KOPT-K1 (cell line): Measurements from ENCODE around the gene TXNIP.
"Not testable (repeated sequence)": the region's sequence is repeated elsewhere in the genome, so short reads cannot be mapped to it uniquely, and the experiment has no call there.

Experiments used
- H3K27ac ChIP-seq: fragments of 200-600 bp; sonication (generic); 2 replicates; pipeline ENCODE4 v1.5.1; 2016; ENCODE audit warnings: antibody characterized with exemption, mild to moderate bottlenecking, low read depth, low read length; ENCODE audit not compliant: poor library complexity, severe bottlenecking
- H3K36me3 ChIP-seq: fragments of 200-600 bp; sonication (generic); 2 replicates; pipeline ENCODE4 v1.5.1; 2017; ENCODE audit warnings: antibody characterized with exemption, mild to moderate bottlenecking, low read length, moderate library complexity; ENCODE audit not compliant: insufficient read depth
- H3K9me3 ChIP-seq: fragments of 200-600 bp; sonication (generic); 2 replicates; pipeline ENCODE4 v1.5.1; 2017; ENCODE audit warnings: antibody characterized with exemption, low read length, mild to moderate bottlenecking; ENCODE audit not compliant: insufficient read depth, poor library complexity, severe bottlenecking

Gene TXNIP, protein sequence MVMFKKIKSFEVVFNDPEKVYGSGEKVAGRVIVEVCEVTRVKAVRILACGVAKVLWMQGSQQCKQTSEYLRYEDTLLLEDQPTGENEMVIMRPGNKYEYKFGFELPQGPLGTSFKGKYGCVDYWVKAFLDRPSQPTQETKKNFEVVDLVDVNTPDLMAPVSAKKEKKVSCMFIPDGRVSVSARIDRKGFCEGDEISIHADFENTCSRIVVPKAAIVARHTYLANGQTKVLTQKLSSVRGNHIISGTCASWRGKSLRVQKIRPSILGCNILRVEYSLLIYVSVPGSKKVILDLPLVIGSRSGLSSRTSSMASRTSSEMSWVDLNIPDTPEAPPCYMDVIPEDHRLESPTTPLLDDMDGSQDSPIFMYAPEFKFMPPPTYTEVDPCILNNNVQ

DNA sequence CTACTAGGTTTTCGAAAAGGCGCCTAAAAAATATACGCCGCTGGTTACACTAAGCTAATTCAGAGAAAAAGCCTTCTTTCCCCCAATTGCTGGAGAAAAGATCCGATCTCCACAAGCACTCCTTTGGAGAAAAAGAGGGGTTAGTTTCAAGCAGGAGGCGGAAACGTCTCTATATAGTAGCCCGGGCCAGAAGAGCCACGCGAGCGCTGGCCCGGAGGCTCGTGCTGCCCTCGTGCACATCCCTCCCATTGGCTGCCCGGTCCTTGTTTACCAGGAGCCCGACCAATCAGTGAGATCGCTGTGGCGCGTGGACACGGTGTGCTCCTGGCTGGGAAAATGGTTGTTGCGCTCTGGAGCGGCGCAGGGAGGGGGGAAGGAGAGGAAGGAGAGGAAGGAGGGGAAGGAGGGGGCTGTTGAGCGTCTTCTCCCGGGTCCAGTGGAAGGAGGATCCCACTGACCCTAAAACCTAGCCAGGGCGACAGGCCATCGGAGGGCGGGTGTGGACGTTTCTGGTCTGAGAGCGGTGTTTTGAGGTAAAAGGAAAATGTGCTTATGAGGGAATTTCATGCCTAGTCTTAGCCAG, at the start of gene TXNIP:
TXNIP (minus strand) TSS at position 147 of the 583 bp plus-strand sequence. CDS start 313 bp downstream, outside the sequence.
- Histone ChIP-seq H3K27ac (peak within 1 kb of the TSS; percentile 90), H3K9me3 (no peaks in the 10 kb centered on the region), H3K36me3 (peaks cover 29% of the 10 kb centered on the region)

DNA sequence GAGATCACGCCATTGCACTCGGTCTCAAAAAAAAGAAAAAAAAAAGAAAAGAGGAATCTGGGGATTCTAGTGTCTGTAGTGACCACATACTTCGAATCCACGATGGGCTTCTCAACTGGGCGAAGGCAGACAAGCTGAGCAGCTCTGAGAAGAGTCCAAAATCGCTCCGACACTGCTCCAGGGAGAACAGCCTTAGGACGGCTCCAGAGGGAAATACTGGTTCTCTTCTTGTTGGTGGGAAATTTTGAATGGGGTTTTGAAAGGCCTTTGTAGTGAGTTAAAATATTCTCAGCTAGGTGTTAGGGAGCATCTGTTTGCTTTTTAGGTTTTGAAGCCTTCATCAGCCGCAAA, 43.4 kb upstream of the TXNIP start:
- Histone ChIP-seq H3K9me3 (no peaks in the 10 kb centered on the region), H3K27ac (no peak overlapping the region), H3K36me3 (no peaks in the 10 kb centered on the region)

DNA sequence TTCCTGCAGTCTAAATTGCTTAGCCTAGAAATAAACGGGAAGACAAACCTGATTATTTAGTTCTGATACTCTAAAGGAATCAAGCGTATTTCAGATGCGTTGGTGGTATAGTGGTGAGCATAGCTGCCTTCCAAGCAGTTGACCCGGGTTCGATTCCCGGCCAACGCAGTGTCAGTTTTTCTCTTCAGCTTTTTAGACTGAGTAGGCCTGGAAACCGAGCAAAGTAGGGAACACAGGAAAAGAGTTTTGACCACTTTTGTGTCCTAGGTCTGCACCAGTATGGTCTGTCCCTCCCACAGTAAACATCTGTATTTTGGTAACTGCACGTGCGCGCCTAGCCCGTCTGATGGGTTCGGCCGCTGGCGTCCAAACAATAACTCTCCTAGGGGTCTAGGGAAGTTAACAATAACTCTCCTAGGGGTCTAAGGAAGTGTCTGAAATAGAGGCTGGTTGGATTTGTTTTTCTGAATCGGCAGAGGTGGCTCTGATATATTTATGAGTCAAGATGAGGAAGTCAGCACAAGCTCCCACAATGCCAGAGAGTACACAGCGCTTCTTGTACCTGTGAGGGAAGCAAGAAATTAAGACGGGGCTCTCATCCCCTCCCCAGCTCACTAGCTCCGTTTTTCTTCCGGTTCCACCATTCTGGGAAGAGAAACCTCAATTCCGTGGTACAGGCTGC, 40.7 kb upstream of the TXNIP start:
- H3K9me3 ChIP-seq = no peaks in the 10 kb centered on the region
- H3K27ac ChIP-seq = peak overlapping the region; percentile 65
- H3K36me3 ChIP-seq = no peaks in the 10 kb centered on the region

DNA sequence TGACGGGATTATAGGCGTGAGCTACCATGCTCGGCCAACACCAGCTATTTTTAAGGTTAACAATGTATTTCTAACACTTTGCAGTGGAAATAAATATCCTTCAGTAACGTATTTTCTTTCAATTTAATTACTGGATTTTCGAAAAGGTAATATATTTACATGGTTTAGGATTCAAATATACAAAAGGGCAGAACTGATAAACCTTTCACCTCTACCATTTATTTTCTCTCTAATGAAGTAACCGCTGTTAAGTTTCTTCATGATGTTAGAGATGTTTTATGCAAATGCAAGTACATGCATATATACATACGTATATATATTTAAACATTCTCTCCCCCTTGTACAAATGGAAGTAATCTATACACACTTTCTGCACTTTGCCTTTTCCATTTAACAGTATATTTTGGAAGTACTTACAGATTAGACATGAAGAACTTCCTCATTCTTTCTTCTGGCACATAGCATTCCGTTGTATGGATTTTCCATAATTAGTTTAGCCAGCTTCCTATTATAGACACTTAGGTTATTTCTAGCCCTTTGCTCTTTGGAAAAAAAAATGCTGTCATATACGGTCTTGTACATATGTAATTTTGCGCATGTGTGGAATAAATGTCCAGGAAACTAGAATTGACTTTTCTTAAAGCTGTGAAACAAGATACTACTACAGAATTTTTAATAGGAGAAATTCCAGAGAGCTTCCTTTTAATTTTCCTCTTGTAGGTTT, 40.0 kb upstream of the TXNIP start:
- Histone ChIP-seq H3K9me3 (no peaks in the 10 kb centered on the region), H3K36me3 (no peaks in the 10 kb centered on the region), H3K27ac (peak overlapping the region; percentile 65)

DNA sequence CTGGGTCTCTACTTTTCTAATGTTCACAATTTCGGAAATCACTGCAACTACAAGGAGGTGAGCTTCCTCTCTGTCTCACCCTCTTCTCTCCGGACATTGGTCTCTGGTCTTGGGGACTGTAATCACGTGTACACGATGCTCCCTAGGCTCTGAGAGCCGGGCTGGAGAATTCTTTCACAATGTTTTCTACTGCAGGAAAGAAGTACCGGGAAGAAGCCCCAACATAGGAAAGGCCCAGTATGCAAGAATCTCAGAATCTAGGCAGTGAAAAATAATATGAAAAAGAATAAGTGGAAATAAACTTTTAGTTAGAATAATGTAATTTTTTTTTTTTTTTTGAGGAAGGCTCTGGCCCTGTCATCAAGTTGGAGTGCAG, 38.7 kb upstream of the TXNIP start:
- Histone ChIP-seq H3K9me3 (no peaks in the 10 kb centered on the region), H3K36me3 (no peaks in the 10 kb centered on the region), H3K27ac (no peak overlapping the region)

DNA sequence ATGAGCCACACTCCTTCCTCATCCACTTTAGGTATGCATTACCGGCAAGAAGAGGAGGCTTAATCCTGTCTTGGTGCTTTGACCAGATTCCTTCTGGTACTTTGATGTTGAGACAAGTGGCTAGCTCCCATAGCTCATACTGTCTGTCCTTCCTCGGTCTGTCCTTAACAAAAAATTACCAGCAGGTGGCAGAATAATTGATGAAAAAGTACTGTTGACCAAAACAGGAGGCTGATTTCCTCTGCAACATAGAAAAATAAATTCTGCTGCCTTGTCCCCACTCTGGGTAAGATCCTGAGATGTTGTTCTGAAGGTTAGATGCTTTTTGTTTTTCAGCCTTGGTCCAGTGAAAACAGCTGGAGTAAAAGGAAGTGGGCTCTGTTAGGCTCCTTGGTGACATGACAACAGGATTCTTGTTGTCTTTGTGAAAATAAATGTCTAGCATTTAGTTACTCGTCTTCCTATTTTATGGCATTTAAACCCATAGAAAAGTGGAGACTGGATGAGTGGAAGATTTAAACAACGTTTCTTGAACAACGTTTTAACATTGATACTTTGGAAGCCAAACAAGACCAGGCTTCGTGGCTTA, 36.3 kb upstream of the TXNIP start:
- H3K27ac ChIP-seq = no peak overlapping the region
- H3K9me3 ChIP-seq = no peaks in the 10 kb centered on the region
- no peaks in the 10 kb centered on the region for H3K36me3 ChIP-seq

DNA sequence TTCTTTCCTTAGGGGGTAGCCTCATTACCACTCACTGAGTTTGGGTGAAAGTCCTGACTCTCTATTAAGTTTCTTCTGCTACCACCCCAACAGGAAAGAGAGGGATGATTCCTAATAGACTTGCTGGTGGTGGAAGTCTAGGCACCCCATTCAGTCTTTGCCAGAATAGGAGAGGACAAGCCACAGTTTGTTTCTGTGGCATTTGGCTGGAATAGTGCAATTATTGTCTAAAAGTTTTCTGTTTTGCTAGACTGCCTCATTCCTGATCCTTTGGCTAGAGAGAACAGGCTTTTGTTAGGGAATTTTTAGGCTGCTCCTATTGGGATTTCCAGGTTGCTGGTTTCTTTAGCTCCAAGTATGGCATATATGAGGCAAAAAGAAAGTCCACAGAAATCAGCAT, 35.1 kb upstream of the TXNIP start:
- Histone ChIP-seq H3K27ac (no peak overlapping the region), H3K36me3 (no peaks in the 10 kb centered on the region)

DNA sequence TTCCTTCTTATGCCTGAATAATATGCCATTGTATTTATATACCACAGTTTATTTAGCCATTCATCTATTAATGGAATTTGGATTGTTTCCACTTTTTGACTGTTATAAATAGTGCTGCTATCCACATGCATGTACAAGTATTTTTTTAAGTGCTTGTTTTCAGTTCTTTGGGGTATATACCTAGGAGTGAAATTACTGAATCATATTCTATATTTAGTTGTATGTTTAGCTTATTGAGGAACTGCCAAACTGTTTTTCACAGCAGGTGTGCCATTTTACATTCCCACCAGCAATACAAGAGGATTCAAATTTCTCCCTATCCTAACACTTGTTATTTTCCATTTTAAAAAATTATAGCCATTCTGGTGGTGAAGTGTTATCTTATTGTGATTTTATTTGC, 32.7 kb upstream of the TXNIP start:
- Histone ChIP-seq H3K9me3 (no peaks in the 10 kb centered on the region), H3K27ac (no peak overlapping the region), H3K36me3 (no peaks in the 10 kb centered on the region)

More for the DNA sequence above, 35.1 kb upstream of the TXNIP start:
- no peaks in the 10 kb centered on the region for H3K9me3 ChIP-seq

DNA sequence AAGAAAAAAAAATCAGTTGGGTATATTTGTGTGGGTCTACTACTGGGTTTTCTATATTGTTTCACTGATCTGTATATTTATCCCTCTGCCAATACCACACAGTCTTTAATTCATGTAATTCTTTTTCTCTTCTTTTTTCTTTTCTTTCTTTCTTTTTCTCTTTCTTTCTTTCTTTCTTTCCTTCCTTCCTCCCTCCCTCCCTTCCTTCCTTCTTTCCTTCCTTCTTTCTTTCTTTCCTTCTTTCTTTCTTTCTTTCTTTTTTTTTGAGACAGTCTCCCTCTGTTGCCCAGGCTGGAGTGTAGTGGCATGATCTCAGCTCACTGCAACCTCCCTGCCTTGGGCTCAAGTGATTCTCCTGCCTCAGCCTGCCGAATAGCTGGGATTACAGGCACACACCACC, 30.3 kb upstream of the TXNIP start:
- H3K27ac ChIP-seq, H3K9me3 ChIP-seq, H3K36me3 ChIP-seq: not testable (repeated sequence)

DNA sequence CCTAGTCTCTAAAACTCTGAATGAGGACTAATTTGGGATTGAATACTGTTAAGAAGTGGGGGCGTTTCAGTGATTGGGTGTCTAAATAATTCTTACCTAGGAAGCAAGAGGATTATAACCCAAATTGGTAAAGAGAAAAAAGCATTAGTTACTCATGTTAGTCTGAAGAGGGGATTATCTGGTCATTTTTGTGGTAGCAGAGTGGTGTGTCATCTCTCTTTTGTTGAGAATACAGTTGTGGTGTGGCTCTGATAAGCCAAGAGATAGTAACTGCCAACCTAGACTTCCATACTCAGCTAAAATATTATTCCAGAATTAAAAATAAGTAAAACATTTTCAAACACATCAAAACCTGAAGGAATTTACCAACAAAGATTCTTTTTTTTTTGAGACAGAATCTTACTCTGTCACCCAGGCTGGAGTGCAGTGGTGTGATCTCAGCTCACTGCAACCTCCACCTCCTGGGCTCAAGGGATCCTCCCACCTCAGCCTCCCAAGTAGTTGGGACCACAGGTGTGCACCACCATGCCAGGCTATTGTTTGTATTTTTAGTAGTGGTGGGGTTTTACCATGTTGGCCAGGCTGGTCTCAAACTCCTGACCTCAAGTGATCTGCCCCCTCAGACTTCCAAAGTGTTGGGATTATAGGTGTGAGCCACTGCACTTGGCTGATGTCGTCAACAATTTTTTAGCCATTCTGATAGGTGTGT, 29.6 kb upstream of the TXNIP start:
- H3K9me3 ChIP-seq, H3K36me3 ChIP-seq, H3K27ac ChIP-seq: not testable (repeated sequence)

DNA sequence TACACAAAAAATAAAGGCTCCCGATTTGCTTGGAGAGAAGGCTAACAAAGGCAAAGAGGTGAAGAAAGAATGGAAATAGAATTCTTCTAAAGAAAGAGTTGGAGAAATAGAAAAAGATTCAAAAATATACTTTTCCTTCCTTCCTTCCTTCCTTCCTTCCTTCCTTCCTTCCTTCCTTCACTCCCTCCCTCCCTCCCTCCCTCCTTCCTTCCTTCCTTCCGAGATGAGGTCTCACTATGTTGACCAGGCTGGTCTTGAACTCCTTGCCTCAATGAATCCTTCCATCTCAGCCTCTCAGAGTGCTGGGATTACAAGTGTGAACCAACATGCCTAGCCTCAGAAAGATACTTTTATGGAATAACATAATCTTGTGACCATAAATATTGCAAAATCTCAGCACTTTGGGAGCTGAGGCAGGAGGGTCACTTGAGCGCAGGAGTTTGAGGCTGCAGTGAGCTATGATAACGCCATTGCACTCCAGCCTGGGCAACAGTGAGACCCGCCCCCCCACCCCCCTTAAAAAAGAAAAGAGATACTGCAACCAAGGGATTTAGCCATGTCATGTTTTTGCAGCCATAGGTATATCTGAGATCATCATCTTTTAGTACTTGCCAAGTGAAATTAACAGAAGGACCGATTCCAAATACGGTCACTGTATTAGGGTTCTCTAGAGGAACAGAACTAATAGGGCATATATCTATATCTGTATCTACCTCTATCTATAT, 26.2 kb upstream of the TXNIP start:
- no peaks in the 10 kb centered on the region for H3K9me3 ChIP-seq

DNA sequence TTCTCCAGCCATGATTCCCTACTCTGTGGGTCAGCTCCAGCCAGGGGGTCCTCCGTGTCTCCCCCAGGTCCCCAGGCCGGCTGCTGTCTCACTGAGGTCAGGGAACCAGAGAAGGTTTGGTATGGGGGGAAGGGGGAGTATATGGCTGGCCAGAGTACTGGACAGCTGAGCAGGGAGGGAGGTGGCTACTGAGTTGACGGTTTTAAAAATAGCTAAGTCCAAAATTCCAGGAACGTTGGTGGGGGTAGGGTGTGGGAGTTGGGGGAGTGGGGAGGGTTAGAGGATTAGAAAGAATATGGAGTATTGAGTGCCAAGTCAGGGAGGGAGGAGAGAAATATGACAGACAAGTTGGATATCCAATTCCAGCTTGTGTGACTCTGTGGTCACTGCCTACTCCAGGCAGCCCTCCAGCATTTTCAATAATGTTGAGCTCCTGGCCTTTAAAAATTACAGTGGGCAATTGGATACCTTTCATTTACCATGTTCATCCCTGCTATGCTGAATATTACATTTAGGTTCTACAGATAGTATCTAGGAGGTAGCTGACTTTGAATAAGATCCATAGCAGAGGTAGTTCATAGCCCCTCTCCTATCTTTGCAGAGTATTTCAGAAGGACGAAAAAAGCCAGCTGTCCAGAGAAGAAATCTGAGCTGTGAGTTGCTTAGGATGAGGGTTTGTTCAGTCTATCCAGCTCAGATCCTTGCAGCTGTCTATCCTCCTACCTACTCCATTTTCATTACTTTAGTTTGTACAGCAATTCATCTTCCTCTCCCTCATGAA, 25.4 kb upstream of the TXNIP start, which contains the start of gene HJV:
HJV (minus strand) TSS at position 114 of the 781 bp plus-strand sequence. CDS start 1,504 bp downstream, outside the sequence.
- no peaks in the 10 kb centered on the region for H3K36me3 ChIP-seq
- H3K9me3 ChIP-seq = no peaks in the 10 kb centered on the region
- no peak within 1 kb of the TSS for H3K27ac ChIP-seq

More for the DNA sequence above, 26.2 kb upstream of the TXNIP start:
- no peak overlapping the region for H3K27ac ChIP-seq
- no peaks in the 10 kb centered on the region for H3K36me3 ChIP-seq

DNA sequence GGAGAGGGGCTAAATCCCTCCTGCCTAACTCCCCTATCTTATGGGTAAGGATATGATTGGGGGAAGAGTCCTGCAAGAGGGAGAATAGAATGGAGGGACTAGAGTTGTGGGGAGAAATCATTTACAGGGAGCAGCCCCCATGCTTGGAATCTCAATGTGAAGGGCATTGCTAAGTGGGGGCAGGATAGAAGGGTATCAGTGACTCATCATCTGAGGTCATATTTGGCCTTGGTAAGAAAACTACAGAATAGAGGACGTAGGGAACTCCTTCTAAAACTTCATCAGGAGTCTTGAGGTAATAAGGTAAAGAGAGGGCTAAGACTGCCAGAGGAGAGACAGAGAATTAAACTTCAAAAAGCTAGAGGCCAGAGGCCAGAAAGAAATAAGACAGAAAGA, 24.7 kb upstream of the TXNIP start:
- H3K27ac ChIP-seq = no peak overlapping the region
- H3K9me3 ChIP-seq = no peaks in the 10 kb centered on the region

More for the DNA sequence above, 24.7 kb upstream of the TXNIP start:
- no peaks in the 10 kb centered on the region for H3K36me3 ChIP-seq
